Stimulated activated CD8-positive, alpha-beta memory T cell treated with anti-CD3 and anti-CD28 coated beads, Interleukin-7, amount 100 ng/mL, for 48 hours (primary cell): ENCODE data around the gene MEF2A.

ENCODE experiments used
- DNase-seq, 2 donors: peaks; one replicate each; pipeline ENCODE4 v3.0.0-alpha.2; 2020; ENCODE audit warnings: low read depth in 1 of 2; ENCODE audit errors: extremely low read depth in 1 of 2

The MEF2A gene

GRCh38 chr15:99752556-99752955 is 186.8 kb downstream of the MEF2A start:
- no peak for DNase-seq

- DNase-seq, result no peak
These were observed 187.3 kb downstream of the MEF2A start for GRCh38 chr15:99753066-99753465.

- DNase-seq, result peak in 1 of 2 donors; percentile 15
These were observed 190.1 kb downstream of the MEF2A start for GRCh38 chr15:99755692-99756409.

GRCh38 chr15:99762288-99762687 is 196.5 kb downstream of the MEF2A start:
- no peak for DNase-seq

GRCh38 chr15:99763827-99764226 is 198.0 kb downstream of the MEF2A start:
- no peak for DNase-seq

DNA sequence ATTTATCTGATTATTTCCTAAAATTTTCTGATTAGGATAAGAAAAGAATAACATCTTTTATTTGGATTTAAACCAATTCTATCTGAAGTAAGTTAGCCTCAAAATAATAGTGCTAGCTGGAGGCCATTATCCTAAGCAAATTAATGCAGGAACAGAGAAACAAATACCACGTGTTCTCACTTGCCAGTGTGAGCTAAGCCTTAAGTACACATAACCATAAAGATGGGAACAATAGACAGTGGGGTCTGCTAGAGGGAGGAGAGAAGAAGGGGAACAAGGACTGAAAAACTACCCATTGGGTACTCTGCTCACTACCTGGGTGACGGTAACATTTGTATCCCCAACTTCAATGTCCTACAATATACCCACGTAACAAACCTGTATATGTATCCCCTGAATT is 198.7 kb downstream of the MEF2A start:
- DNase-seq, result no peak
